Measurements from ENCODE around the gene JAKMIP2.

JAKMIP2 gene

DNA sequence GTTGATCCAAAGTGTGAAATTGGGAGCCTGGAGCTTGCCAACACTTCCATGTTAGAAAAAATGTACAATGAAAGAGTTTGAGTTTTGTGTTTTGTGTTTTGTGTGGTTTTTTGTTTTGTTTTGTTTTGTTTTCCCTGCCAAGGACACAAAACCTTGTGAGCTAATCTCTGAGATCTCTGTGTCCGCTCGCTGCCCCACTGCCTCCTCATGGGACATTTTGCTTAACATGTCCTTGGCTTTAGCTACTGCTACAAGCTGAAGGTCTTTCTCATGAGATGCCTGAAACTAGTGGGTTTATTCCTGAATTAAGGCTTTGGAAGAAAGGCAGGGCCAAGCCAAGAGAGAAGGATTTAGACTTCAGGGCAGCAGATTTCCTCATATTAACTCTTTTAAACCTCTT lies 7.3 kb upstream of the JAKMIP2 start:
- DNase-seq (ENCODE audit: extremely low read depth in 1 of 2, low read depth in 1 of 2) = no peak

DNA sequence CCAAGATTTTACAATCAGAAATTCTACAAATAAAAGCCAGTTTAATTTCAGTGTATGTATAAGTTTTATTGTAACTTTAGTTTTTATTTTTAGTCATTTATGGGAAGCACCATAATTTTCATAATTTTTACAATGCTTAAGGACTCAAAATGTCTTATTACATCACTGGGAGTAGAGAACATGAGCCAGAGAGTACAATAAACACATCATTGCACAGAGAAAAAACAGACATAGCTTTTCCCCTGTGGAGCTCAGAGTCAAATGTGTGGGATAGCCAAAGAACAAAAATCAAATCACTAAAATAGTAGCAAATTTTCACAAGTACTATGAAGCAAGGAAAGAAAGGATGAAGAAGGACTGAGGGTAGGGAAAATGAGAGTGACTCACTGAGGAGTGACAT lies 5.5 kb upstream of the JAKMIP2 start:
- no peak for DNase-seq (ENCODE audit: extremely low read depth in 1 of 2, low read depth in 1 of 2)

DNA sequence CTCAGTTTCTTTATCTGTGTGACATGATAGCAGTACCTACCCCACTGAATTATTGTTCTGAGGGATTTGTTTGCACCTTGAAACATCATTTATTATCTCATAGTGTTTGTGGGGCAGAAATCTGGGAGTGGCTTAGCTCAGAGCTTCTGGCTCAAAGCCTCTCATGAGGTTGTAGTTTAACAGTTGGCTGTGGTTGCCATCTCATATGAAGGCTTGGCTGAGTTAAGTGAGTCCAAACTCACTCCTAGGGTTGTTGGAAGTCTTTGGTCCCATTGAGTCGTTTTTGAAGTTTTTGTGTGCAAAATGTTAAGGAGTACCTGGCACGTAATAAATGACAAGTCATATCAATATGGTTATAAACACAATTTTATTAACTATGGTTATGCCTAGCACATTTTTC lies 3.6 kb upstream of the JAKMIP2 start:
- DNase-seq (ENCODE audit: extremely low read depth in 1 of 2, low read depth in 1 of 2) = no peak

DNA sequence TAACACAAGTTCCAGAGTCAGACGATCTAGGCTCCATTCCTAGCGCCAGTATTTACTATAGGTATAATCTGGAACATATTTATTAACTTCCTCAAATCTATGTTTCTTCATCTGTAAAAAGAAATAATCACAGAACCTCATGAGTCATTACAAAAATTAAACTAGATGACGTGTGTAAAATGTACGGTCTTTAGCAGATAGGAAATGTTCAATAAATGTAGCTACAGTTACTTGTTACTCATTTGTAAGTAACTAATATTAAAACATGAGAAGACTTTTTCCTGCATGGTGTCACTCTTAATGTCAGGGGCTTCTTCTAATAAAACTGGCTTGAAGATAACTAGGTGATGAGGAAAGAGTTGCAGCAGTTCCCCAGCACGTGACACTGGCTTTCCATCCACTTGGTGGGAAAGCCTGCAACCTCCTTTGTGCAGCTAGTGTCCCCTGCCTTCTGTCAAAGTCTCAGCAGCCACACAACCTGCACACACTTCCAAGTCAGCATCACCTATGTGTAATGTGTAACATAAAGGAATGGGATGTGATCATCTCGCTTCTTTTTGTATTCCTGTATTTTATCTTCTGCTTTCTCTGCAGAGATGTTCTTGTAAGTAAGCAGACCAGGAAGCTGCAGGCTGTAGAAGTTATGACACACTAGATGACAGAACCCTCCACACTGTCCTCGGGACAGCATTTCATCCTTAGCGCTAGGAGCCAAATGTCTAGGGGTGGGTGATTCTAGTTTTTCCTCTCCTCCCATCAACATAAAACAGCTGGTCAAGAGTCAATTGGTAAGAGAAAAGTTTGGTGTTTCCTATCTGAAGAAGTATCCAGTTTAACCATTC lies 1.8 kb upstream of the JAKMIP2 start:
- no peak for DNase-seq (ENCODE audit: extremely low read depth in 1 of 2, low read depth in 1 of 2)

DNA sequence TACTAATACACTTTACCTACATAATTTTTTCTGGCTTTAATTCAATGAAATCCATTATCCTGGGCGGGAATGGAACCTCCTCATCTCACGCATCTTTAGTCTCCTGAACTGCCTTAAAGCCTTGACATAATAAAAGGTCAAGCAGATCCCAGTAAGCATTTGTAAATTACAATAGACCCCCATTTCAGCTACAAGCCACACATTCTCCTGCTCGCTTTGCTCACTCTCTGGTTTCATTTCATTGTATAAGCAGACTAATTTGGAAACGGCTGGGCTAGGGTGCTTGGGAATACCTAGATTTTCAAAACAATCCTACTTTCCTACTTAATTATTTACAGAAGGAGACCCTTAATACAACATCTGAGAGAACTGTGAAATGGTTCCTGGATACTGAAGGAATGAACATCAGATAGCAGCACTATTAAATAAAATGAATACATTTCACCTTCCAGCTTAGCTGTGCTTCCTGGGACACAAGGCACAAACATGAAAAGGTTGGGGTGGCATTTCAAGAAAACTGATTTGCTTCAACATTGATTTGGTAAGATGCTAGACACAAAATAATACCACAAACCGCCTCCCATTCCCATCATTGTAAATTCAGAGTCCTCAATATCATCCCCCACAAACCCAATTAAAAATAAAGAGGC lies 1.5 kb downstream of the JAKMIP2 start:
- DNase-seq (ENCODE audit: extremely low read depth in 1 of 2, low read depth in 1 of 2) = no peak

DNA sequence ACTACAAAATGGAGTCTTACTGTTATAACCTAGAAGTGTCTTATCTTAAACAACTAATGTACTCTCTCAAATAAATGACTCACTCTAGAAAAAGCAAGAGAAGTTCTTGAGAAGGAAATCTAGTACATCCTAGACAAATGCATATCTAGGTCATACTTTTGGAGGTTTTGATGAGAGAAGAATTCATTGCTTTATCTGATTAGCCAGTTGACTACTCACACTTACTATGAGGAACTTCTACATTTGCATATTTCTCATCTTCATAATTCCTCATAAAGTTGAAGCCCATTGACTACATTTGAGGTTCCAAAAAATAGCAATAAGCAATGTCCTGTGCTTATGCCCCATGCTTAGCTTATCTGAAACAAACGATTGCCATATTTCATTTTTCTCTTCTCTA lies 2.8 kb downstream of the JAKMIP2 start:
- DNase-seq (ENCODE audit: extremely low read depth in 1 of 2, low read depth in 1 of 2) = no peak

DNA sequence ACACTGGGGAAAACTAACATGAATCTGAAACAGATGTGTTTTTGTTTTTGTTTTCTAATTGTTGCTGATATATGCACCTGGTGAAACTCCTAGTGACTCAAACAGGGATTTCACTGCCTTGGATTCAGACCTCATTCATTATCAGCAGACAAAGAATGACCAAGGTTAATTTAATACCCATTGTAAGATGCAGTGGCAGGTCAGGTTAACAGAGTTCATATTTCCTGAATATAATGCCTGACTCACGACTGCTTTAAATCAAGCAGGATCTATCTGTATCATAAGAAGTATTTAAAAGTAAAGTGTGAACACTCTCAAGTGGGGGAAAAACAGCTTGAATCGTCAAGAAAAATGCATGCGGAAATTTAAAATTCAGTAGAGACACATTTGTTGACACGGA lies 5.5 kb downstream of the JAKMIP2 start:
- DNase-seq (ENCODE audit: extremely low read depth in 1 of 2, low read depth in 1 of 2) = no peak

DNA sequence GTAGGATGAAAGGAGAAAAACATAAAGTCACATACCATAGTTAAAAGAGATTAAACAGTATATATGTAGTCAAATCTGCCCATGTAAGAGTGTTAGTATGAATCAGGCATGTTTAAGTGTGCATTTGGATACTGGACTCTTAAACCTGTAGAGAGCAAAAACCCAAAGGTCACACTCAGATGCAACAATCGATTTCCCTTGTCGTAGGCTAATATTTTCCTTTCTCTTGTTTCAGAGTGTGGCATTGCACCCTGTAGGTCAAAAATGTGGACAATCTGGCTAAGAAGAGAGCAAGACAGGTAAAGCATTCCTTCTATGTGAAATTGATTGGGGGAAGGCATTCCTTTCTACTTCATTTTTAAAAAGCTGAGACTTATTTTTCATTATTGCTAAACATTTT lies 8.9 kb downstream of the JAKMIP2 start:
- no peak for DNase-seq (ENCODE audit: extremely low read depth in 1 of 2, low read depth in 1 of 2)

DNA sequence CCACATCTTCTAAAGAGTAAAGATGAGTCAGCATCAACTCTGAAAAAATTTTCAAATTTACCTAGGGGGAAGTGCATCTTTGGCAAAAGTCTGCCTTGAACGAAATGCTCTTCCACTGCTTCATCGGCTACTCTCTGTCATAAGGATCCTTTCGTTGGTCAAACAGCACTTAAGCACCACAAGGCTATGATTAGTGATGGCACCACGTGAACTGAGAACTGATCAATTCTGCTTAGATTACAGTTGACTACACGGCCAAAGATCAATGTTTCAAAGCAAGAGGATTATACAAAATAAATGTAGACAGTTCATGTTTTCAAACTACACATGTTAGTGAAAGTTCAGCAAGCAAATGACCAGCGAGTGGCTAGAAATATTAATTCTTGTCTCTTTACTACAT lies 9.4 kb downstream of the JAKMIP2 start:
- DNase-seq (ENCODE audit: extremely low read depth in 1 of 2, low read depth in 1 of 2) = no peak

DNA sequence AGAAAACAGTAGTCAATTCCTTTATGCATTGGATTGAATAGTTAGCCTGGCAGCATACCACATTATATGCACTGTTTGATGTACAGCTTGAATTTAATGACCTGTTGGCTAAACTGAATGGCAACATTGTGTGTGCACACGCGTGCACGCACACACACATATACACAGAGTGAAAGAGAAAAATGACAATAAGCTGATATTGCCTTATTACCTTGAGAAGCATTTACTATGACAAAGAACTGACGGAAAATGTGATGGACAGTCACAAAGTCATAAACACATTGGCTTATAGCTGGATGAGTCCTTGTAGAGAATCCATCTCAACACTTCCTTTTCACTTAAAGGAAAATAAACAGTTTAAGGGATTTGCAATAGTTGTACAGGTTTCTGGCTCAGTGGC lies 15.5 kb downstream of the JAKMIP2 start:
- DNase-seq (ENCODE audit: extremely low read depth in 1 of 2, low read depth in 1 of 2) = no peak

DNA sequence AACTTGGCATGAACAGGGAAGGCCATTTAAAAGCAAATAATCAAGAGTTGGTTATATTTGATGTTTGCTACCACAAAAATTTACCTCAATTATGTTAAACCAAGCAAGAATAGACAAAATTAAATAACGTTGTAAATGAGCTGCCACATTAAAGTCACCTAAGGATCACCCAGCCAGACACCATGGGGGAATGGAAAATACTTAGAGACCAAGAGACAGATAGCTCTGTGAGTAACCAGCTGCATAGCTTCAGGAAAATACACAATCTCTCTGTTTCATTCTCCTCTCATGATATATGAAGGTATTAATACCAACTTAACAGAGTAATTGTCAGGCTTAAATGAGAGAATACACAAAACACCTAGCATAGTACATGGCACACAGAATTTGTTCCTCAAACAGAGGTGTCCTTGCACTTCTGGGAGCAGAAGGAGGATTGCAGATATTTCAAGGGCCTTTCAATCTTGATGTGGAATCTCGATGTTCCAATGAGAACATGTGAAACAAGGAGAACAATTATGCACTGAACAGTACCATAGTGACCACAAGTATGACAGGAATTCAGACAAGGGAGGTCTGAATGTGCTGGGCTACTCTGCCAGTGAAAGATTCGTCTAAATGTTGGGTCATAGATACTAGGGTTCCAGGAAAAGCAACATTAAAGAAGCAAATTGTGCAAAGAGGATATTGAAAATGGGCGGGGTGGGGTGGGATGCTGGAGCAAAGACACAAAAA lies 18.6 kb downstream of the JAKMIP2 start:
- no peak for DNase-seq (ENCODE audit: extremely low read depth in 1 of 2, low read depth in 1 of 2)

DNA sequence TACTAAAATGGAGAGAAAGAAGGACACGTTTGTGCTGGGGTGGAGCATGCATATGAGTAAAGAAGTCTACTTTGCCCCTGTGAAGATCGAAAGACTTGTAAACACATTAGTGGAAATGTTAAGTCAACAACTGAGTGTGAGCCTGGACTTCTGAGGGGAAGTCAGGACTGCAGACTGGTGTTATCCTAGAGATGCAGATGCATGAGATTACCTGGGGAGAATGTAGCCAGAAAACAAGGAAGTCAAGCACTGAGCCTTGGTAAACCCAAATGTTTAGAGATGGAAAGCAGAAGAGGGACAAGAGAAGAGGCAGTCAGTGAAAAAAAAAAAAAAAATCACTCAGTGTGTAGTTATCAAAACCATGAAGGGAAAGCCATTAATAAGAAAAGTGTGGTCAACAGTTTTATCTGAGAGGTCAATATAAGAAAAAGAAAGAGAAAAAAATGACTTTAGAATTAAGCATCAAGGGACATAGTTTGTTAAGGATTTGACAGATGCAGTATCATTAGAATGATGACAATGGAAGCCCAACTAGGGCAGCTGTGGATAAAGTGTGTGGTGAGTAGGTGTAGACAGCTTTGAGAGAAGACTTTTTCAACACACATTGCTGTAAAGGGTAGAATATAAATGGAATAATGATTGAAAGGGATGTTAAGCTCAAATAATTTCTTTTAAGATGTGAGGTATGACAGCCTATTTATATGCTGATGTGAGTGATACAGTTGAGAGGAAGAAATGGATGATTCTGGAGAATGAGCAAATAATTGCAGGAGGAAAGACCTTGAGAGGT lies 22.2 kb downstream of the JAKMIP2 start:
- DNase-seq (ENCODE audit: extremely low read depth in 1 of 2, low read depth in 1 of 2) = no peak

DNA sequence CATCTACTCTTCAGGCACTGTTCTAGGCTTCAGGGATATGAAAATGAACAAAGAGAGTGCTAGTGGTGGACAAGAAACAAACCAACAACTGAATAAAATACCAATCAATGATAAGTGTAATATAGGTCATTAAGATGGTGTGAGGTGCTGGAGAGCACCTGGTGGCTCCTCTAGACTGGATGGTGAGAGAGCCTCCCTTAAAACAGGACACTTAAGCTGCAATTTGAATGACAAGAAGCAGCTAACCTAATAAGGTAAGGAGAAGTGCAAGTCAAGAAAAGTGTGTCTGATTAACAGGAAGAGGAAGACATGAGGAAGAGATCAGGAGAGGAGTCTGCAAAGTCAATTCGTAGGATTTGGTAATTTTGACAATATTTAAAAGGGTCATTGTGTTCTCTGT lies 23.1 kb downstream of the JAKMIP2 start:
- no peak for DNase-seq (ENCODE audit: extremely low read depth in 1 of 2, low read depth in 1 of 2)

DNA sequence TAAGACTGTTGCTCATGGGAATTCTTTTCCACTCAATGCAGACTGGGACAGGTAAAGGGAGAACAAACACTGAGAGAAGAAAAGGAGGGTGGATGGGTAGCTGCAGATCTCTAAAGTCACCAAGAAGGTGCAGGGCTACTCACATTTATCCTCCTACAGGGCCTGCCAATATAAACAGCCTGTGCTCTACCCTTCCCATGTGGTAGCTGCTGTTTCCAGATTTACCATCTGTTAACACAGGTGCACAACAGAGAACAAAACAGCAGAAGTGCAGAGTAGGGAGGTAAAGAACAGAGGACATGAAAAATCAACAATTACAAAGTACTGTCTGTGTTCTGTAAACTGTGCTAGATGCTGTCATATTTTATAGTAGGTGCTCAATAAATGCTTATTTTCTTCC lies 26.0 kb downstream of the JAKMIP2 start:
- no peak for DNase-seq (ENCODE audit: extremely low read depth in 1 of 2, low read depth in 1 of 2)

DNA sequence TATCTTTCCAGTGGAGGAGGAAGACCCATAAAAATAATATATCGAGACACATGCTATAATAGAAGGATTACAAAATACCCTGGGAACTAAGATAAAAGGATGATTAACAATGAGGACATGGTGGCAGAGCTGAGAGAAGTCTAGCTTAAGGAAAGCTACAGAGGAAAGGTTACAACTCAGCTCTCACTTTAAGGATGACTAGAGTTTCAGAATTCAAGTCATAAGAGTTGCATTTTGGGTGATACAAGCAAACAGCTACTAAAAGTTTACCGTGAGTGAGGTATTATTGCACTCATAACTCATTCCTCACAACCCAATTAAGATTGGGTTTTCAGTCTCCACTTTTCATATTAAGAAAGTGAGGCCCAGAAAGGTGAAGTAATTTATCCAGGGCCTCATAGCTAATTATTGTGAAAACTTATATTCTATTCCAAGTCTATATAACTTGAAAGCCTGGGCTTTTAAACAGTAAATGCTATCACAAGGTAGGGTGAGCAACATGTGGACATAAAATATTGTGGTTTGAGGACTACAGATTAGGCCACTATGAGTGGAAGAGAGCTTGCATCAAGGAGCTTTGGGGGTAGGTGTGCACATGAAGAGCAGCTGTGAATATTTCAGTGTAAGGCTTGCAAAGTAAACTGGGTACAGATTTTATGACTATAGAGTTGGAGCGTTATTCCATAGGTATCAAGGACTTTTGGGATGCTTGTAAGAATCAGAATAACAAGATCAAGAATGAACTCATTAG lies 28.0 kb downstream of the JAKMIP2 start:
- no peak for DNase-seq (ENCODE audit: extremely low read depth in 1 of 2, low read depth in 1 of 2)

DNA sequence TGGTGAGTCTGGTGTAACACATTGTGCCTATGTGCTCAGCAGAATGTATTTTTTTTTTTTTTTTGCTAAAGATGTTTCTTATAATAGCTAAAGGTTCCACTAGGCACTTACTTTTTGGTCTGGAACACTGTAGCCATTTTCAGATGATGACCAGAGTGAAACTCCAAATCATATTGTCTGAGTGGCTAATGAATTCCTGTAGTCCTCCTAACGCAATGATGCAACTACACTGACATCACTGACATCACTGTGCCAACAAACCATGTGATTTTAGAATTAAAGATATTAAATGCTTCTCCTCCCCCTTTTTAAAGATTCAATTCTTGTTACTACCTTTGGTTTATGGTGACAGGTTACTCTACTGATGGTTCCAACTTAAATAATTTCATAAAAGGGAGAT lies 28.8 kb downstream of the JAKMIP2 start:
- DNase-seq (ENCODE audit: extremely low read depth in 1 of 2, low read depth in 1 of 2) = no peak

DNA sequence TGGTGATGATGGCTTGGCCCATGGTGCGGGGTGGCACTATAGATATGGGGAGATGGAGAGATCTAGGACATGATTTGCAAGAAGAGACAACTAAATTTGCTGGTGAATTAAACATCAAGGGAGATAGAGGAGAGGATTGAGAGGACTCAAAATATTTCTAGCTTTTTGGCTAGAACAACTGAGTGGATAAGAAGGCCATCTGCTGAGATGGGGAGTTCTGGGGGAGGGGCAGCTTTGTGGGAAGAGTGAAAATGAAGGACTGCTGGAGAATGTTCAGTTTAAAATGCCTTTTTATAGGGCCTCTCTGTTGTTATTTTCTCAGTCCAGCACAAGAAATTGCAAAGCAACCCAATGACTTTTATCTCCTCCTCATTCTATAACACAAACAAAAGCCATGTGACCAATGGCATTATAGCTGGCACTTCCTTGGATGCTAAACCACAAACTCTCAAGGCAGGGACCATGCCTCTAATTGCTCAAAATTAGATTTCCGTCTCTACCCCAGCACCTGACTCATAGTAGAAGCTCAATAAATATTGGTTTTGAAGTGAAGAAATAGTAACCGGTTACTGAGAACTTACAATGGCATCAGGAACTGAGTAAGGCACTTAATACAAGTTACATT lies 29.8 kb downstream of the JAKMIP2 start:
- no peak for DNase-seq (ENCODE audit: extremely low read depth in 1 of 2, low read depth in 1 of 2)

DNA sequence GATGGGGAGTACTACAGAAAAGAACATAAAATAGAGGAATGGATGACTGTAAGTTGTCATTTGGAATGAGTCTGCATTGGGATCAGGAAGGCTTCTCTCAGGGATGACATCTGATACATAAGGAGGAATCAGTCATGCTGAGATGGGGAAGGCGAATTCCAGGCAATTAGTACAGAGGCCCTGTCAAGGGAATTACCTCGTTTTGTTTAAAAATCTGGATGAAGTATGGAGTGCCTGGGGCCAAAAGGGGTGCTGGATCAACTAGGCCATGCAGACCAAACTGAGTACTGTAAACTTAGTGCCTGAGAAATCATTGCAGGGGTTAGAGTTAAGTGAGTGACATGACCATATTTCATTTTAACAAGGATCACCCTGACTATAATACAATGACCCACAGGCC lies 30.5 kb downstream of the JAKMIP2 start:
- no peak for DNase-seq (ENCODE audit: extremely low read depth in 1 of 2, low read depth in 1 of 2)

DNA sequence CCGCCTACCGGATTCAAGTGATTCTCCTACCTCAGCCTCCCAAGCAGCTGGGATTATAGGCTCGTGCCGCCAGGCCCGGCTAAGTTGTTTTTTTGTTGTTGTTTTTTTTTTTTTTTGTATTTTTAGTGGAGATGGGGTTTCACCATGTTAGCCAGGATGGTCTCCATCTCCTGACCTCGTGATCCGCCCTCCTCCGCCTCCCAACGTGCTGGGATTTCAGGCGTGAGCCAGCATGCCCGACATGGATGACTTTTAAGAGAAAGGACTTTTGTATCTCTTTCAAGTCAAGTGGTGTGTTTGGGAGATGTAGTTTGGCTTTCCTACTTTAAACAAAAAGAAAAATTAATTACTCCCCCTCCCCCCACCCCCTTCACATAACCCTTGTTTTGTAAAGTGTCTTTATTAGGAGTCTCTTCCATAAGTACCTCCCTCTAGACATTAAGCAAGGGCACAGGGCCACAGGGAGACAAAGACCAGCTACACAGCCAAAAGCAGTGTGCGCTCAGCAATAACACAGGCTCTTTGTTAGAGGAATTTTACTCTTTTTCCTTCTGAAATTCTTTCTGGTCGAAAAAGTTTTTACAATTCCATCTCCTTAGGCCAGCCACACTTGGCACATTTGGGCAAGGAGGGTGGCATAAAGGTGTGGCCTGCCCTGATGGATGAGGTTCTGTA lies 31.2 kb downstream of the JAKMIP2 start:
- no peak for DNase-seq (ENCODE audit: extremely low read depth in 1 of 2, low read depth in 1 of 2)
